Medulla oblongata (tissue), 1 donor: ENCODE measurements around the gene NEUROD2.

Experiments
- DNase-seq: peaks from one replicate; pipeline ENCODE4 v3.0.0-alpha.2; 2015; ENCODE audit errors: extremely low spot score

The NEUROD2 gene

DNA sequence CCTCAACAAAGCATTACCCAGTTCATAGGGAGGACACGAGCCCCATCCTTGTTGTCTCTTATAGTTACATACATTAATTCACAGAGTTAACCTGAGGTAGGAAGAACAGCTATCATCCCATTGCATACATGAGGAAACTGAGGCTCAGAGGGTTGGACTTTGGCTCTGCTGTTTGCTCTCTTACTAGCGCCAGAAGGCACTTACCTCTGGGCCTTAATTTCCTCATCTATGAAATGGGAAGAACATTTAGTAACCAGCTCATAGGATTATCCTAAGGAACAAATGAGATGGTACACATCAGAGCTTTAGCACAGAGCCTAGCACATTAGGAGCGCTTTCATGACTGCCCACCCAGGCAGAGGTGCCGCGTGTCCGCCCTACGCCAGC lies 27.6 kb downstream of the NEUROD2 start:
- no peak for DNase-seq

DNA sequence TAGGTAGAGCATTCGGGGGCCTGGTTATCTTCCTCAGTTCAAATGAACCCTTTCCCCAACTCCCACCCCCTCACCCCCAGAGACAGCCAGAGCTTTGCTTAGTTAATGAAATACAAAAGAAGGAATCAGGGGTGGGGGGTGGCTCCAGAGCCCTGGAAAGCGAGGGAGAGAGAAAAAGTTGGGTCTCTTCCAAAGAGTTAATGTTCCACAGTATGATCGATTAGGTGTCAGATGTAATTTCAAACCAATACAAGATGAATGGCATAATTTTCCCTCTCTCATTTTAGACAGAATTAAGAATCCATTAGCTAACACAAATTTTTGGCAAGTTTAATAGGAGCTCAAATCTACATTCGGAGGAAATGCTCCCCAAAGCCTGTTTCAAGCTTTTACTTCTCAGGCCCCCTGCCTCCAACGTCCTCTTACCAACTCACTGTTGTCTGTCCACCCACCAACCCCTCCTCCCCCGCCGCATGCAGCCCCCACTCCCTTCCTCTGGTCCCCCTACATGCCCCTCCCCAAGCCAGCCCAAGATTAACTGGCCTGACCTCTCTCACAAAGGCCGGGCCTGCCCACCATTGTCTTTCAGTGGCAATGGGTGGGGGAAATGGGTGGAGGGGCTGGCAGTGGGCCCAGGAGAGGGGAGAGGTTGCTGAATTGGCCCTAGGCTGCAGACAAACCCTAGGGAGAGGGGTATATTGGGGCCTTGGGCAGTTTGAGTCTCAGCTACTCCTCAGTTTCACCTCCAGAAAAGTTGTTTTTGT lies 28.2 kb downstream of the NEUROD2 start:
- DNase-seq = no peak

DNA sequence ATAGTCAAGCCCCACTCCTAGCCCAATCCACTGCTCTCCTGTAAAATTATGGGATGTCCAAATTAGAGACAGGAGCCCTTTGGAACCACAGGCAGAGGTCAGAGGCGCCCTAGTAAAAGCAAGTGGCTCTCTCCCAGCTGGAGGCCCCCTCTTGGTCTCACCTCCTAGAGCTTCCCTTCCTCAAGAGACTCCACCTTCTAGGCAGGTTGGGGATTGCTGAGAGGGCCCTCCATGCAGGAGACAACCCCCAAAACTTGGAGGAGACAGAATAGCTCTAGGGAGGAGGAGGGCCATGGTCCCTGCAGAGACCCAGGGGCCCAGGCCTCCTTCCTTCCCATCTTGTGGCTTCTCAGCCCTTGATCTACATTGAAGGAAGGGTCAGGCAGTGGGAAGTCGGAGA lies 29.4 kb downstream of the NEUROD2 start:
- DNase-seq = no peak

DNA sequence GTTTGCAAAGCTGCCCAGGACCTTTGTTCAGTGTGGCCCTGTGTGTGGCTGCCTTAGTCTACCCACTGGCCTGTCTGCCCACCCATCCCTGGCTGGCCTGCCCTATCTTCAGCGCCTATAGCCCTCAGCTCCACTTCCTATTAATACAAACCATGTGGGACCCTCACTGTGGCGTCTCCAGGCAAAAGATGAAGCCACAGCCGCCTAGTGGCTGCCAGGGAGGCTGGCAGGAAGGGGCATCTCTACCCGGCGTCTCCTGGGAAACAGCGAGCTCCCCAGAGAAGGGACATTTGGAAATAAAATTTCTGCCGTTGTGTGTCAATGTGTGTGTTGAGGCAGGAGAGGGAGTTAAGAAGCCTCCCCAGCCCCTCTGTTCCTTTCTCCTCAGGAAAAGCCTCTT lies 31.5 kb downstream of the NEUROD2 start:
- DNase-seq = peak; percentile 15

DNA sequence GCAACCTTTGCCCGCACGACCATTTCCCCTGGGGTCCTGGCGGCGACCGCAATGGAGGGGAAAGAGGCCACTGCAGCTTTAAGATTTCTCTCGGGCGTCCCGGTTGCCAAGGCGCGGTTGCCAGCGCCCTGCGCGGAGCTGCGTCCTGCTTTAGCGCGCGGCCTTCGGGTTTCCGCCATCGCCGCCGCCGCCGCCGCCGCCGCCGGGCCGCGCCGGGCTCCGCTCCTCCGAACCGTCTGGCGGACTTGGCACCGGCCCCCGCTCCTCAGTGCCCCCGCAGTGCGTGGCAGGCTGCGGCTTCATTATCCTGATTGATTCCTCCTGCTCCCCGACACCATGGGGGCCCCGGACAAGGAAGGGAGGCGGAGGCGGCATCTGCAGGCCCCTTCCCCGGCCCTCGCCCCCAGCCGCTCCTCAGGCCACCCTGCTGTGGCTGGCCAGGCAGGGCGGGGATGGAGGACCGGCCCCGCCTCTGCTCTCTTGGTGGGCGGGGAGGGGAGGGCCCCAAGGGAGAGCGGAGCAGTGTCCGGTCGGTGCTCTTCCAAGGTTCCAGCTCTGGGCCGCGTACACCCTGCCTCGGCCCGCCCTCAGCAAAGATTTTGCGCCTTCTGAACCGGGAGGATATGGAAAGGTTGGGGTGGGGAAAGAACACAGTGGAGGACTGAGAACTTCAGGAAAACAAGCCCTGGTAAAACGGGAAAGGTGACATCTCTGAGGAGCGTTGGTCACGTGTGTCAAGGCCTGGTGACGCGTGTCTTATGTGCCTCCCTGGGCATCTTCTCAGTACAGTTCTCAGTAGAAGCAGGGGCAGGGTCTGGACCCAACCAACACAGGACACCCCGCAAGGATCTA lies 34.0 kb downstream of the NEUROD2 start:
- peak; percentile 12 for DNase-seq

DNA sequence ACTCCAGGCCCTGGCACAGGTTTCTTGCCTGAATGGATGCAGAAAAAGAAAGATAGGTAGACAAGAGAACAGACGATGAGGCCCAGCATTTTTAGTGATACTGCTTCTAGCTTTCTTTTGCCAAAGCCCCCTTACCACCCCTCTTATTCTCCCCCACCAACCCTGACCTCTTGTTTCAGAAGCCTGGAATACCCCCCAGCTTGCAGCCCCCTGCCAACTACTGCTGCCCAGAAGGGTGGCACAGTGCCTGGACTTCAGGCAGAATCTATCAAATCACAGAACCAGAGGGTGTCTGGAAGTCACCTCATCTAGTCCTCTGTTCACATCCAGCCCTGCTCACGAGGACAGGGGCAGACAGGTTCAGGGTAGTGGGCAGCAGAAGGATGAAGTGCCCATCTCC lies 35.6 kb downstream of the NEUROD2 start:
- no peak for DNase-seq

DNA sequence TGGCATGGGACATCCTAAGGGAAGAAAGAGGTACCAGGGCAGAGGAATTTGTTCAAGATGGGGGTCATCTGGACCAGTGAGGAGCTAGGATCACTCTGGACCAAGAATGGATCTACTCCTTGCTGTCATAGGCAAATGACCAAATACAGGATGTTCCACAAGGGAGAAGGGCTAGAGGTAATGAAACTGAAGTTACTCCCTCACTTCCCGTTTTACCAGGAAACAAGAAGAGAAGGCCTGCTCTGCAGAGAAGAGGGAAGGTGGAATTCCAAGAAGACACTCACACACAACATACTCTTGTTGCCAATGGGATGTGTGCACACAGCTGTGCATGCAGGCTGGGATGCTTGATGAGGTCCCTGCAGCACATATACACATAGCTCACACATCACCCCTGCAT lies 38.6 kb downstream of the NEUROD2 start:
- peak; percentile 38 for DNase-seq

DNA sequence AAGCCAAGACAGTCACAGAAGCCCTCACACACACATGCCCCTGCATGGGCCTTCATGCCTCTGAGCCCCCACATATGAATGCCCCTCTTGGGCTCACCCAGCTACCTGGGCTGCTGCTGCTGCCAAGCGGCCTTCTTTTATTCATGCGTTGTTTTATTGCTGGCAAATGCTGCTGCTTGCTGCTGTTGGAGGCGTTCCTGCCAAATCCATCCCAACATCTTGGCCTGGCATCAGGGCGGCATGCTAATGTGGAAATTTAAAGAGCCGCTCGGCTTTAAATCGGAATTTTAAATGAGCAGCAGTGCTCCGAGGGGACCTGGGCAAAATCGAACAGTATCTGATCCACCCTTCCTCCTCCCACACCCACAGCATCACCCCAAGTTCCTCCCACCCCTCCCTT lies 39.0 kb downstream of the NEUROD2 start:
- DNase-seq = no peak

DNA sequence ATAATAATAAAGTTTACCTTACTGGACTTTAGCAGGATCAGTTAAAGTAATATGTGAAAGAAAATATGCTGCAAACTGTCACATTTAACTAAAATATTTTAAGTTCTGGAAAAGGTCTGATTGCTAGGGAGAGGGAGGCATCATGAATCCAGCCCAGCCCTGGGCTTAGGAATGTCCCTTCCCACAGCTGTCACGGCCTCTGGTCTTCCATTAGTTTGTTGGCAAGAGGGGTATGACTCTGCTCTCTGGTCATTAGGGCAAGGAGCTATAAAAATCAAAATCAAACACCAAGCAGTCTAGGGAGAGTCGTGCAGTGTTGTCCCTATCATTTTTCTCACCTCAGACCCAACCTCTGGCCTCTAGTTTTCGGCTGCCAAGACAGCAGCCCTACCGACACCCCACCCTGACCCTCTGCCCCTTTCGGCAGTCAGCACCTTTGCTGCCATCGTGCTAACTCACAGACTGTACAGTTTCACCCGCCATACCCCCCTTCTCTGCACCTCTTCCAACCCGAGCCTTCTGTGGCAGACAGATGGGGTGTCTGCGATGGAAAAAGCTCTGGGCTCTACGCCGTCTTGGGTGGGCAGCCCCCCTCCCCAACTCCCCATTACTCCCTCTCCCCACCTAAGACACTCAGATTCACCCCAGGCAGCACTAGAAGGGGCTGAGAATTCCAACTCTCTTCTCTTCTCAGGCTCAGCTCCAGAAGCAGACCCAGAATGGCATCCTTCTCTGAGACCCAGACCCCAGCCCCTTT lies 41.4 kb downstream of the NEUROD2 start:
- no peak for DNase-seq

DNA sequence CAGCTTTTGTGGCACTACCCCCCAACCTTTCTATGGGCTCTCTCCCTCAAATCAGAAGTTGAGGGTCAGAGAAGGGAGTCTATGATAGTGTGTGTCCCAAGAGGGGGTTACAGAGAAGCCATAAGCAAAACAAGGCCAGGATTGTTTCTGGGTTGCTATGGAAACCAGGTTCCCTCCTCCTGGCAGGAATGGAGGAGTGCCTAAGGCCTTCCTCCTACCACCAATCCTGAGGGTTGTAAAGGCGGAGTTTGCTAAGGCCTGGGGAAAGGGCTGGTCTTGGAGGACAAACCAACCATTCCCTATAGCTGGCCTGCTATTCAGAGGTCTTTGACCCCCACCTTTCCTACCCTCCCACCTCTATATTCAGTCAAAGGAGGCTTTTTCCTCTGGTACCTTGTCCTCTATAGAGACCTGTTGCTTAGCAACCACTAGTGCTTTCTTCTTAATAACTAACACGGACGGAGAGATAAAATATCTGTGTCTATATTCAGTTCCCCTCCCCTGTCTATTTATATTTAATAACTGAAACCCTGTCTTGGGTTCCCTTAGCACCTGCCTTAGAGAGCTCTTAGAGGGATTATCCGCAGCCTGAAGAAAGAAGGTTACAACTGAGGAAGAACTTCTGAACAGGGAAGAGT lies 43.4 kb downstream of the NEUROD2 start:
- no peak for DNase-seq

DNA sequence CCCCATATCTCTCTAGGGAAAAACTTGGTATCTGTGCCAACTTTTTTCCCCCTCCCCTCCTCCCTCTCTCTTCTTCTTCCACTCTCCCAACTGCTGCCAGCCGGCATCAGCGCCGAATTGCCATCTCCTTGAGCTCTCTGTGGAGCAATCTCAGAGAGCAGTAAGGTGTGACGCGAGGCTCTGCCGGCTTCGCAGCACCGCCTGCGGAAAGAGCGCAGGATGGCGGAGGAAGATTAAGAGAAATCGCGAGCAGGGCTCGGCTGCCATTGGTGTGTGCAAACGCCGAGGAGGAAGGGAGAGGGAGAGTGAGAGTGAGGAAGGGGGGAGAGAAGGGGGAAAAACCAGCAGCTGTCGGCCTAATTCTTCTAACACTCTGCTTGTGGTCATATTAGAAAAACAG lies 44.2 kb downstream of the NEUROD2 start:
- DNase-seq = no peak

DNA sequence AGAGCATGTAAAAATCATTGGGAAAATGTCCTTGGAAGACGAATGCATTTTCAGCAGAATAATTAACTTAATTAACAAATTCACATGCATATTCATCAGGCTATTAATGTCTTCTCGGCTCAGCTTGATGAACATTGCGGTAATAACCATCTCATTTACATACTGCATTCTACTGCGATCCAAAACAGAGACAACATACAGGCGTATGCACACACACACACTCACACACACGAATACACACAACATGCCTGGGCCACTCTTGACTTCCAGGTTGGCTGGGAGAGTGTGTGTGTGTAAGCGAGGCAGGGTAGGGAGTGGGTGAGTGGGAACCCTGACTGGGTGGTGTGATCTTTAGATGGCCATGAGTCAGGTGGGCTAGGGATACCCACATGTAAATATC lies 44.7 kb downstream of the NEUROD2 start:
- DNase-seq = no peak

DNA sequence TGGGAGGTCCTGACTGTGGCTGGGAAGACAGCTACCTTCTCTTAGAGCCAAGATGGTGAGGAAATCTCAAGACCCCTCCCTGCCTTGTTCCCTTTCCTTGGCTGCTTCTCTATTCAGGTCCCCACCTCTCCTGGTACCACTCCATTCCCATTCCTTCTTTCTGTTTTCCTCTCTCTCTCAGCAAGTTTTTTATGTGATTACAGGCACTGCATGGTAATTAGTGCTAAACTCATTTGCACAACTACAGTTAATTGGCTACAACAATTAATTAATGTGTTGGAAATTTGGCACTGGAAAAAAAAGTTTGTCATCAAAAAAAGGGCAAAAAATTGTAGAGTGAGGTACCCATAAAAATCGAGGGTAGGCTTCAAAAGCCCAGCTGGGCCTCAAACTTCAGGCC lies 45.3 kb downstream of the NEUROD2 start:
- no peak for DNase-seq

DNA sequence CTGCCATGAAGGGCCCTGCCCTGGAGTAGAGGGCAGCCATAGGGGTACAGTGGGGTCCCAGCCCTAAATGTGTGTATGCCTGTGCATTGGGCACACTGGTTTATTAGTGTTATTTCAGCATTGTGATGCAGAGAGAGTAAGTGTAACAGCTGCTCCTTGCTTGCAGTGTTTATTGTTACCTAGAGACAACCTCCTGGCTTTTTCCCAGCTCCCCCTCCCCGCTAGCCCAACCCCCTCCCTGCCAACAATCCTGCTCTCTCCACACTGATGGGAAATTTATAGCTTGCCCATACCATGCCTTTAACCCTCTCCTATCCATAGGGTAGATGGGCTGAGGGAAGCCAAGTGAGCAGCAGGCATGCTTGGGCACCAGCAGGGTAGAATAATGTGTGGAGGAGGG lies 51.3 kb downstream of the NEUROD2 start:
- DNase-seq = no peak

DNA sequence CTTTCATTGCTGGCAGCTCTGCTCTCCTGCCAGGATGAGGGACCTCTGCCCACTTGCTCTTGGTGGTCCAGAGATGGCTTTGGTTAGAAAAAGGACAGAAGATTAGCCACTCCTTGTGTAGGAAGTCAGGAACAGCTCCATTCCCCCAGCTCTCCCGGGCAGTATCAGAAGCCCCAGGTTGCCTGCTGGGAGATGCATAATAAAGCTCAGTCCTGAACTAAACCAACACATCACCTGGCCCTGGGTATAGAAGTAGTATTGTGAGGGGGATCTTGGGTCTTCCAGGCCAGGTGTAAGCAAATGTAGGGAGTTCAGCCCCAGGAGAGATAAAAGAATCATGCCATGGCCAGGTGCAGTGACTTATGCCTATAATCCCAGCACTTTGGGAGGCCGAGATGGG lies 52.4 kb downstream of the NEUROD2 start:
- no peak for DNase-seq
